HCT116 (cell line): Measurements from ENCODE around the gene THNSL1. TPM values are rescaled to one million over a fixed set of nuclear protein-coding genes. Genes with fewer than 3 reads are reported as not detected.

ENCODE experiments used
- ATAC-seq: fragments of 200-7000 bp; cut with Tn5 transposase; 2 replicates; pipeline ENCODE4 v1.9.1; 2020; ENCODE audit warnings: mild to moderate bottlenecking, moderate library complexity
- BruUV-seq: library from RNA; stranded (reverse); fragments of 400-500 nt; replicated peaks from 2 replicates; lab custom pipeline; 2021; lab: Mats Ljungman, UMichigan
- CTCF ChIA-PET: fragments of 300-600 bp; sonication (Branson Sonifier 250); formaldehyde crosslinking; loops from one replicate; lab custom pipeline; 2021; ENCODE audit warnings: antibody characterized with exemption; lab: Charles Lee
- POLR2A ChIA-PET: fragments of 300-600, 350-600 bp; sonication (Branson Sonifier 250); formaldehyde crosslinking; loops from one replicate; lab custom pipeline; 2021; ENCODE audit warnings: antibody characterized with exemption; lab: Charles Lee
- RAD21 ChIA-PET, 2 experiments: fragments of 300-600 bp; sonication (Branson Sonifier 250); formaldehyde crosslinking; loops; one replicate each; lab custom pipeline; 2023; ENCODE audit warnings: low total read pairs in 2 of 2; ENCODE audit not compliant: uncharacterized antibody in 2 of 2, unreplicated experiment in 2 of 2, low non-redundant PET in 1 of 2; lab: Charles Lee
- DNase-seq: peaks from one replicate; pipeline ENCODE4 v3.0.0-alpha.2; 2010; ENCODE audit warnings: low read depth, low spot score
- H2AFZ ChIP-seq: fragments of 200-600 bp; shearing (Covaris generic), sonication (generic); 2 replicates; pipeline ENCODE4 v1.6.1; 2017; ENCODE audit warnings: low read depth, mixed run types, mixed read lengths, antibody characterized with exemption, low read length; ENCODE audit not compliant: poor library complexity, severe bottlenecking
- H3K27ac ChIP-seq: 2 replicates; pipeline ENCODE4 v1.5.1; 2012; ENCODE audit warnings: low read depth, low read length
- H3K27me3 ChIP-seq: fragments of 200-600 bp; sonication (generic); 2 replicates; pipeline ENCODE4 v1.6.1; 2016; ENCODE audit warnings: mixed run types, low read length, mixed read lengths; ENCODE audit not compliant: insufficient read depth
- H3K36me3 ChIP-seq, 2 experiments: fragments of 200-500 bp in 1 of 2; fragments of 200-600 bp in 1 of 2; sonication (Bioruptor generic) in 1 of 2; sonication (generic) in 1 of 2; 2 replicates each; pipeline versions ENCODE4 v1.5.1 to v1.6.1; 2014 to 2016; ENCODE audit warnings: low read length in 2 of 2, inconsistent platforms in 1 of 2, mixed read lengths in 1 of 2, mixed run types in 1 of 2; ENCODE audit not compliant: insufficient read depth in 2 of 2, control insufficient read depth in 1 of 2
- H3K4me1 ChIP-seq, 2 experiments: fragments of 200-600 bp in 1 of 2; sonication (generic) in 1 of 2; 2 replicates each; pipeline versions ENCODE4 v1.5.1 to v1.6.1; 2012 to 2017; ENCODE audit warnings: low read length in 2 of 2, inconsistent platforms in 1 of 2, mild to moderate bottlenecking in 1 of 2, mixed read lengths in 1 of 2, mixed run types in 1 of 2, moderate library complexity in 1 of 2; ENCODE audit not compliant: insufficient read depth in 2 of 2, control insufficient read depth in 1 of 2
- H3K4me2 ChIP-seq: fragments of 200-600 bp; sonication (generic); 2 replicates; pipeline ENCODE4 v1.6.1; 2017; ENCODE audit warnings: mixed run types, low read length, mixed read lengths
- H3K4me3 ChIP-seq, 2 experiments: fragments of 200-600 bp in 1 of 2; sonication (generic) in 1 of 2; replicated peaks in 1 of 2; 2 replicates each; pipeline ENCODE4 v1.5.1; 2011 to 2016; ENCODE audit warnings: low read length in 2 of 2, control low read depth in 1 of 2, low read depth in 1 of 2, mild to moderate bottlenecking in 1 of 2, mixed read lengths in 1 of 2, mixed run types in 1 of 2
- H3K79me2 ChIP-seq: fragments of 200-600 bp; sonication (generic); 2 replicates; pipeline ENCODE4 v1.6.1; 2017; ENCODE audit warnings: mild to moderate bottlenecking, mixed run types, low read length, moderate library complexity, mixed read lengths; ENCODE audit not compliant: insufficient read depth
- H3K9ac ChIP-seq: fragments of 200-600 bp; sonication (generic); 2 replicates; pipeline ENCODE4 v1.6.1; 2016; ENCODE audit warnings: low read length, mixed read lengths
- H3K9me2 ChIP-seq: fragments of 200-600 bp; sonication (generic), shearing (Covaris generic); 2 replicates; pipeline ENCODE4 v1.6.1; 2017; ENCODE audit warnings: mixed run types, mild to moderate bottlenecking, moderate library complexity; ENCODE audit not compliant: insufficient read depth
- H3K9me3 ChIP-seq, 2 experiments: fragments of 200-500 bp in 1 of 2; fragments of 200-600 bp in 1 of 2; sonication (Bioruptor generic) in 1 of 2; sonication (generic) in 1 of 2; 2 replicates each; pipeline ENCODE4 v1.6.1; 2014 to 2017; ENCODE audit warnings: low read length in 2 of 2, mixed read lengths in 2 of 2, inconsistent platforms in 1 of 2, low read depth in 1 of 2, mild to moderate bottlenecking in 1 of 2, mixed run types in 1 of 2, moderate library complexity in 1 of 2; ENCODE audit not compliant: control insufficient read depth in 1 of 2, insufficient read depth in 1 of 2
- H4K20me1 ChIP-seq: fragments of 200-600 bp; sonication (generic), shearing (Covaris generic); 2 replicates; pipeline ENCODE4 v1.6.1; 2017; ENCODE audit warnings: mixed run types, mild to moderate bottlenecking, moderate library complexity; ENCODE audit not compliant: insufficient read depth
- CEBPB ChIP-seq: IDR thresholded peaks from 2 replicates; pipeline ENCODE4 v1.6.1; 2012; ENCODE audit warnings: low read depth
- ELF1 ChIP-seq: IDR thresholded peaks from 2 replicates; pipeline ENCODE4 v1.6.1; 2012; ENCODE audit warnings: low read depth, borderline replicate concordance
- EZH2phosphoT487 ChIP-seq: fragments of 200-600 bp; IDR thresholded peaks from 2 replicates; pipeline ENCODE4 v1.6.1; 2018; ENCODE audit warnings: antibody characterized with exemption, borderline replicate concordance
- RAD21 ChIP-seq: IDR thresholded peaks from 2 replicates; pipeline ENCODE4 v1.6.1; 2012; ENCODE audit warnings: low read depth, mild to moderate bottlenecking
- SRF ChIP-seq: IDR thresholded peaks from 2 replicates; pipeline ENCODE4 v1.6.1; 2012; ENCODE audit warnings: low read depth
- TCF7L2 ChIP-seq: IDR thresholded peaks from 2 replicates; pipeline ENCODE4 v1.7.0; 2011; ENCODE audit warnings: borderline replicate concordance, inconsistent platforms; ENCODE audit not compliant: insufficient read depth, insufficient read length; ENCODE audit errors: extremely low read depth
- ZFX ChIP-seq: fragments of 450-650 bp; IDR thresholded peaks from 2 replicates; pipeline ENCODE4 v1.6.1; 2017
- intact Hi-C: fragments of 100-400 bp; cut with micrococcal nuclease; formaldehyde crosslinking; loops from 2 replicates; pipeline ENCODE4 v1.10.0; 2022
- total RNA-seq: library from RNA; stranded (reverse); gene quantifications from one replicate; pipeline ENCODE4 v1.2.1, GENCODE V29; 2021; ENCODE audit not compliant: unreplicated experiment
- TF ChIP-seq, protein P1 (sequence below): IDR thresholded peaks from 2 replicates; pipeline ENCODE4 v1.6.1; 2012

The THNSL1 gene
- total RNA-seq, 1 experiment from 2014 or later = 7.7 TPM

DNA sequence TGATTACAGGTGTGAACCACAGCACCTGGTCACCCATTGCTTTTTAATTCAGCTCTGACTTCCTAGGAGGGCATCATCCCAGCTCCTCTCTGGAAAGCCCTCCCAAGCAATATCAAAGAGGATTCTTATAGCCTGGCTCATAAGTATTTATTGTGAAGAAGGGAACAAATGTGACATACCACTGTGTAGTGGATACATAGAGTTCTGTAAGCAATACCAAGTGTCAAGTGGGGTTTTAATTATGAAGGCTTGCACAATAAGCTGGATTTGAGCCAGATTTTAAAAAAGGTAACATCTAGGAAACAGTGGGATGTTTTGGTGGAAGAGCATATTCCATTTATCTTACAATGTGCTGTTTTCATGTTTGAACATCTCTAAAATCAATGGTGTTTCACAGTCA is 45.0 kb upstream of the THNSL1 start:
- Histone ChIP-seq H4K20me1 (no peaks in the 10 kb centered on the region), H3K4me1 (no peaks in the 10 kb centered on the region), H3K27me3 (no peaks in the 10 kb centered on the region), H3K9me2 (no peaks in the 10 kb centered on the region), H3K9me3 (no peaks in the 10 kb centered on the region), H3K79me2 (no peaks in the 10 kb centered on the region), H3K4me3 (no peak overlapping the region), H3K4me2 (no peak overlapping the region), H3K36me3 (no peaks in the 10 kb centered on the region), H2AFZ (no peak overlapping the region), H3K9ac (no peak overlapping the region), H3K27ac (no peak overlapping the region)
- ChIA-PET POLR2A (no interaction called here), CTCF (no interaction called here), RAD21 (no interaction called here)
- no TSS peak for BruUV-seq
- TF ChIP-seq CEBPB (peak; percentile 18; the same call in 1 of the 2 replicates), ZFX (no peak)
- no peak for DNase-seq
- intact Hi-C loops = no loop called here
- ATAC-seq = no peak

GRCh38 chr10:24973163-24973562 is 43.2 kb upstream of the THNSL1 start:
- no peaks in the 10 kb centered on the region for H3K9me2 ChIP-seq
- intact Hi-C loops = no loop called here
- BruUV-seq = no TSS peak
- no peaks in the 10 kb centered on the region for H4K20me1 ChIP-seq
- no peak overlapping the region for H3K4me3 ChIP-seq
- no peaks in the 10 kb centered on the region for H3K27me3 ChIP-seq
- H3K27ac ChIP-seq = no peak overlapping the region
- H3K4me2 ChIP-seq = no peak overlapping the region
- H3K36me3 ChIP-seq = no peaks in the 10 kb centered on the region
- ChIA-PET CTCF (no interaction called here), POLR2A (no interaction called here), RAD21 (no interaction called here)
- H3K9me3 ChIP-seq = no peaks in the 10 kb centered on the region
- ATAC-seq = no peak
- no peak for TF ChIP-seq RAD21
- TF ChIP-seq SRF = no peak
- TF ChIP-seq TCF7L2 = no peak
- TF ChIP-seq, protein P1, sequence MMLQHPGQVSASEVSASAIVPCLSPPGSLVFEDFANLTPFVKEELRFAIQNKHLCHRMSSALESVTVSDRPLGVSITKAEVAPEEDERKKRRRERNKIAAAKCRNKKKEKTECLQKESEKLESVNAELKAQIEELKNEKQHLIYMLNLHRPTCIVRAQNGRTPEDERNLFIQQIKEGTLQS = no peak
- no peak for TF ChIP-seq EZH2phosphoT487
- TF ChIP-seq ELF1 = no peak
- DNase-seq = no peak
- no peaks in the 10 kb centered on the region for H3K4me1 ChIP-seq
- no peak overlapping the region for H2AFZ ChIP-seq
- H3K9ac ChIP-seq = no peak overlapping the region
- H3K79me2 ChIP-seq = no peaks in the 10 kb centered on the region
